ENCODE measurements around the gene TMEFF1. TPM values are rescaled to one million over a fixed set of nuclear protein-coding genes. Genes with fewer than 3 reads are reported as not detected.

Gene TMEFF1
- total RNA-seq, 2 donors from 2014 or later: not detected

GRCh38 chr9:100441911-100442361 is 31.0 kb upstream of the TMEFF1 start:
- H3K27me3 ChIP-seq: no peaks in the 10 kb centered on the region
- 87 to 91% methylated on average over 19 of the region's 19 CpGs for WGBS, 2 donors

GRCh38 chr9:100443781-100444768 is 28.9 kb upstream of the TMEFF1 start:
- DNase-seq (no peak), ATAC-seq (no peak)
- H3K36me3 ChIP-seq (replicated peaks in 1 of 2; ENCODE audit: insufficient read depth in 1 of 2, low read depth in 2 of 2): no peaks in the 10 kb centered on the region
- intact Hi-C loops (cut with DNase I): no loop called here
- no peak overlapping the region for H3K27ac ChIP-seq
- H3K27me3 ChIP-seq: no peaks in the 10 kb centered on the region
- no peak for TF ChIP-seq POLR2A (IDR thresholded peaks at IDR 0.05)
- no peak for TF ChIP-seq CTCF (IDR thresholded peaks at IDR 0.05)
- no peaks in the 10 kb centered on the region for H3K9me3 ChIP-seq
- H3K4me1 ChIP-seq: no peaks in the 10 kb centered on the region
- no peak overlapping the region for H3K4me3 ChIP-seq
- 26 to 37% methylated on average over 4 of the region's 4 CpGs for WGBS, 2 donors

More at GRCh38 chr9:100441911-100442361, 31.0 kb upstream of the TMEFF1 start:
- Histone ChIP-seq H3K4me3 (no peak overlapping the region), H3K27ac (no peak overlapping the region), H3K36me3 (replicated peaks in 1 of 2; ENCODE audit: insufficient read depth in 1 of 2, low read depth in 2 of 2) (no peaks in the 10 kb centered on the region), H3K4me1 (no peaks in the 10 kb centered on the region), H3K9me3 (no peaks in the 10 kb centered on the region)
- ATAC-seq (no peak), DNase-seq (no peak)
- intact Hi-C loops (cut with DNase I): no loop called here
- TF ChIP-seq CTCF (IDR thresholded peaks at IDR 0.05) (no peak), POLR2A (IDR thresholded peaks at IDR 0.05) (no peak)

- H3K4me3 ChIP-seq: no peak overlapping the region
- no peak overlapping the region for H3K27ac ChIP-seq
- WGBS, 2 donors: 87 to 92% methylated on average over 1 of the region's 1 CpG
- no peaks in the 10 kb centered on the region for H3K4me1 ChIP-seq
- no peak for DNase-seq
- no peak for TF ChIP-seq CTCF (IDR thresholded peaks at IDR 0.05)
- no peak for TF ChIP-seq POLR2A (IDR thresholded peaks at IDR 0.05)
- H3K9me3 ChIP-seq: no peaks in the 10 kb centered on the region
- H3K27me3 ChIP-seq: no peaks in the 10 kb centered on the region
- ATAC-seq: no peak
- no peaks in the 10 kb centered on the region for H3K36me3 ChIP-seq (replicated peaks in 1 of 2; ENCODE audit: insufficient read depth in 1 of 2, low read depth in 2 of 2)
- intact Hi-C loops (cut with DNase I): no loop called here
These were observed 27.6 kb upstream of the TMEFF1 start for GRCh38 chr9:100445161-100445902.

- no peaks in the 10 kb centered on the region for H3K36me3 ChIP-seq (replicated peaks in 1 of 2; ENCODE audit: insufficient read depth in 1 of 2, low read depth in 2 of 2)
- H3K27me3 ChIP-seq: no peaks in the 10 kb centered on the region
- H3K9me3 ChIP-seq: no peaks in the 10 kb centered on the region
- H3K27ac ChIP-seq: no peak overlapping the region
- DNase-seq (no peak), ATAC-seq (no peak)
- 90 to 98% methylated on average over 5 of the region's 5 CpGs for WGBS, 2 donors
- no peak overlapping the region for H3K4me3 ChIP-seq
- intact Hi-C loops (cut with DNase I): no loop called here
- TF ChIP-seq CTCF (IDR thresholded peaks at IDR 0.05) (no peak), POLR2A (IDR thresholded peaks at IDR 0.05) (no peak)
- no peaks in the 10 kb centered on the region for H3K4me1 ChIP-seq
These were observed 26.9 kb upstream of the TMEFF1 start for GRCh38 chr9:100445903-100446549.

All from body of pancreas (tissue), 4 donors.